GM21619 (cell line): ENCODE results near the gene BIRC6.
"Not testable (repeated sequence)": the region's sequence is repeated elsewhere in the genome, so short reads cannot be mapped to it uniquely, and the experiment has no call there.

Source experiments
- ATAC-seq: cut with Tn5 transposase; IDR thresholded peaks from one replicate; pipeline ENCODE4 v1.9.1; 2021; ENCODE audit not compliant: unreplicated experiment

Gene BIRC6

GRCh38 chr2:32446369-32446768 is 89.5 kb downstream of the BIRC6 start:
- ATAC-seq: no peak

- ATAC-seq: no peak
Measured at GRCh38 chr2:32450851-32451250, 94.0 kb downstream of the BIRC6 start.

- no peak for ATAC-seq
Measured at GRCh38 chr2:32452338-32453064, 95.7 kb downstream of the BIRC6 start.

GRCh38 chr2:32453242-32454062 is 96.6 kb downstream of the BIRC6 start:
- no peak for ATAC-seq

GRCh38 chr2:32455816-32456215 is 99.0 kb downstream of the BIRC6 start:
- ATAC-seq: no peak

- no peak for ATAC-seq
Measured at GRCh38 chr2:32456808-32457207, 100.0 kb downstream of the BIRC6 start.

GRCh38 chr2:32457814-32458213 is 101.0 kb downstream of the BIRC6 start:
- ATAC-seq: no peak

GRCh38 chr2:32460861-32461260 is 104.0 kb downstream of the BIRC6 start:
- ATAC-seq: not testable (repeated sequence)

- ATAC-seq: no peak
Measured at GRCh38 chr2:32463110-32463509, 106.3 kb downstream of the BIRC6 start.

GRCh38 chr2:32464431-32464830 is 107.6 kb downstream of the BIRC6 start:
- ATAC-seq: no peak

GRCh38 chr2:32472605-32473004 is 115.8 kb downstream of the BIRC6 start:
- no peak for ATAC-seq

- no peak for ATAC-seq
Measured at GRCh38 chr2:32474381-32474780, 117.6 kb downstream of the BIRC6 start.

GRCh38 chr2:32478889-32479620 is 122.2 kb downstream of the BIRC6 start:
- no peak for ATAC-seq

- no peak for ATAC-seq
Measured at GRCh38 chr2:32479993-32480392, 123.2 kb downstream of the BIRC6 start.

GRCh38 chr2:32482471-32482870 is 125.6 kb downstream of the BIRC6 start:
- no peak for ATAC-seq

- no peak for ATAC-seq
Measured at GRCh38 chr2:32484937-32485336, 128.1 kb downstream of the BIRC6 start.

- ATAC-seq: no peak
Measured at GRCh38 chr2:32485399-32485798, 128.6 kb downstream of the BIRC6 start.

GRCh38 chr2:32489061-32489460 is 132.2 kb downstream of the BIRC6 start:
- no peak for ATAC-seq

- no peak for ATAC-seq
Measured at GRCh38 chr2:32491346-32491745, 134.5 kb downstream of the BIRC6 start.

GRCh38 chr2:32495139-32495538 is 138.3 kb downstream of the BIRC6 start:
- ATAC-seq: no peak

GRCh38 chr2:32496662-32497061 is 139.8 kb downstream of the BIRC6 start:
- ATAC-seq: no peak

- no peak for ATAC-seq
Measured at GRCh38 chr2:32498306-32498705, 141.5 kb downstream of the BIRC6 start.
